Transverse colon (tissue), 4 donors: ENCODE data around the gene KIF16B. TPM values are rescaled to one million over a fixed set of nuclear protein-coding genes. Genes with fewer than 3 reads are reported as not detected.

Experiments used
- DNase-seq: peaks from one replicate; pipeline ENCODE4 v3.0.0-alpha.2; 2019
- H3K27ac ChIP-seq, 4 donors: fragments of 200-600 bp; sonication (generic); 2 replicates each; pipeline ENCODE4 v1.5.1; 2016 to 2018; ENCODE audit warnings: inconsistent platforms in 4 of 4
- H3K27me3 ChIP-seq: fragments of 200-600 bp; sonication (generic); 2 replicates; pipeline ENCODE4 v1.5.1; 2017; ENCODE audit warnings: inconsistent platforms
- H3K36me3 ChIP-seq, 4 donors: fragments of 200-600 bp; sonication (generic); 2 replicates each; pipeline ENCODE4 v1.5.1; 2017 to 2019; ENCODE audit warnings: inconsistent platforms in 4 of 4
- H3K4me1 ChIP-seq, 4 donors: fragments of 200-600 bp; sonication (generic); 2 replicates each; pipeline ENCODE4 v1.5.1; 2017 to 2020; ENCODE audit warnings: inconsistent platforms in 4 of 4
- H3K4me3 ChIP-seq, 4 donors: fragments of 200-600 bp; sonication (generic); 1 replicate in 1 of 4; 2 replicates in 3 of 4; pipeline versions ENCODE4 v1.5.1 to v1.6.1; 2017 to 2019; ENCODE audit warnings: inconsistent platforms in 4 of 4
- H3K9me3 ChIP-seq, 2 donors: fragments of 200-600 bp; sonication (generic); 2 replicates each; pipeline ENCODE4 v1.5.1; 2017 to 2019; ENCODE audit warnings: inconsistent platforms in 2 of 2
- EP300 ChIP-seq: sonication (generic); formaldehyde crosslinking; IDR thresholded peaks from one replicate; pipeline ENCODE4 v1.6.1; 2017; ENCODE audit warnings: antibody characterized with exemption, low read depth
- POLR2A ChIP-seq: fragments of 450-650 bp; IDR thresholded peaks from one replicate; pipeline ENCODE4 v1.6.1; 2016; ENCODE audit warnings: antibody characterized with exemption, mild to moderate bottlenecking, moderate library complexity
- POLR2AphosphoS5 ChIP-seq, 3 donors: sonication (generic); formaldehyde crosslinking; IDR thresholded peaks; one replicate each; pipeline ENCODE4 v1.6.1; 2016; ENCODE audit warnings: antibody characterized with exemption in 3 of 3
- WGBS, 2 donors: methylation state at CpG; one replicate each; pipeline ENCODE4 v1.1.5; 2018; ENCODE audit warnings: low coverage in 1 of 2; 5-methylcytosine and 5-hydroxymethylcytosine counted together
- in situ Hi-C, 4 donors: fragments of 200-750 bp; cut with MboI; loops; one replicate each; pipeline versions ENCODE4 v1.15.0 to v1.15.1; 2017; ENCODE audit warnings: low sequenced_read_pairs in 3 of 4, low pct_ligation_motif_present in 1 of 4, low pct_unique_long_range_greater_than_20kb in 1 of 4
- intact Hi-C: fragments of 100-400 bp; cut with DNase I; formaldehyde crosslinking; loops from one replicate; pipeline ENCODE4 v1.15.1; 2023; ENCODE audit warnings: low total_unique reads
- total RNA-seq, 4 donors: library from RNA; depleted of rRNA; stranded (reverse); fragments of >200 nt; gene quantifications; one replicate each; pipeline ENCODE4 v1.1.0, GENCODE V29; 2016
- TF ChIP-seq, protein P1 (sequence below), 5 experiments: fragments of 200-600 bp in 3 of 5; fragments of 450-650 bp in 2 of 5; sonication (generic) in 3 of 5; IDR thresholded peaks; 1 replicate in 2 of 5; 2 replicates in 3 of 5; pipeline ENCODE4 v1.5.1; 2016 to 2017; ENCODE audit warnings: antibody characterized with exemption in 5 of 5, inconsistent platforms in 3 of 5, mild to moderate bottlenecking in 2 of 5, moderate library complexity in 1 of 5

Gene KIF16B
- total RNA-seq, 4 donors from 2014 or later, result 82.7 to 154 (median 90.1) TPM

GRCh38 chr20:16272780-16273360, 300.4 kb downstream of the KIF16B start:
- DNase-seq, result no peak
- WGBS, 2 donors, result 81 to 94% methylated on average over 8 to 20 of the region's 20 CpGs
- Histone ChIP-seq H3K27ac (no peak overlapping the region), H3K9me3 (no peaks in the 10 kb centered on the region), H3K4me1 (no peaks in the 10 kb centered on the region), H3K27me3 (no peaks in the 10 kb centered on the region), H3K36me3 (peaks cover 0 to 6% (median 2%) of the 10 kb centered on the region in 4 donors), H3K4me3 (no peak overlapping the region)
- in situ Hi-C loops (no loop called here), intact Hi-C loops (no loop called here)
- TF ChIP-seq, protein P1, sequence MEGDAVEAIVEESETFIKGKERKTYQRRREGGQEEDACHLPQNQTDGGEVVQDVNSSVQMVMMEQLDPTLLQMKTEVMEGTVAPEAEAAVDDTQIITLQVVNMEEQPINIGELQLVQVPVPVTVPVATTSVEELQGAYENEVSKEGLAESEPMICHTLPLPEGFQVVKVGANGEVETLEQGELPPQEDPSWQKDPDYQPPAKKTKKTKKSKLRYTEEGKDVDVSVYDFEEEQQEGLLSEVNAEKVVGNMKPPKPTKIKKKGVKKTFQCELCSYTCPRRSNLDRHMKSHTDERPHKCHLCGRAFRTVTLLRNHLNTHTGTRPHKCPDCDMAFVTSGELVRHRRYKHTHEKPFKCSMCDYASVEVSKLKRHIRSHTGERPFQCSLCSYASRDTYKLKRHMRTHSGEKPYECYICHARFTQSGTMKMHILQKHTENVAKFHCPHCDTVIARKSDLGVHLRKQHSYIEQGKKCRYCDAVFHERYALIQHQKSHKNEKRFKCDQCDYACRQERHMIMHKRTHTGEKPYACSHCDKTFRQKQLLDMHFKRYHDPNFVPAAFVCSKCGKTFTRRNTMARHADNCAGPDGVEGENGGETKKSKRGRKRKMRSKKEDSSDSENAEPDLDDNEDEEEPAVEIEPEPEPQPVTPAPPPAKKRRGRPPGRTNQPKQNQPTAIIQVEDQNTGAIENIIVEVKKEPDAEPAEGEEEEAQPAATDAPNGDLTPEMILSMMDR (IDR thresholded peaks at IDR 0.05), result no peak
- no peak for TF ChIP-seq EP300
- no peak for TF ChIP-seq POLR2AphosphoS5 (IDR thresholded peaks at IDR 0.05)
- no peak for TF ChIP-seq POLR2A

GRCh38 chr20:16271450-16271849, 301.8 kb downstream of the KIF16B start:
- in situ Hi-C loops (no loop called here), intact Hi-C loops (no loop called here)
- no peaks in the 10 kb centered on the region for H3K9me3 ChIP-seq
- peaks cover 0 to 6% (median 2%) of the 10 kb centered on the region in 4 donors for H3K36me3 ChIP-seq
- no peaks in the 10 kb centered on the region for H3K27me3 ChIP-seq
- no peak overlapping the region for H3K27ac ChIP-seq
- no peak for DNase-seq
- TF ChIP-seq POLR2A, result no peak
- TF ChIP-seq, protein P1 (IDR thresholded peaks at IDR 0.05), result no peak
- no peak for TF ChIP-seq POLR2AphosphoS5 (IDR thresholded peaks at IDR 0.05)
- no peak for TF ChIP-seq EP300
- no peaks in the 10 kb centered on the region for H3K4me1 ChIP-seq
- no peak overlapping the region for H3K4me3 ChIP-seq
- 89% methylated on average over 1 of the region's 1 CpG for WGBS, 2 donors

- 78 to 90% methylated on average over 3 to 4 of the region's 4 CpGs for WGBS, 2 donors
- H3K27ac ChIP-seq, result no peak overlapping the region
- TF ChIP-seq POLR2AphosphoS5 (IDR thresholded peaks at IDR 0.05), result no peak
- TF ChIP-seq POLR2A, result no peak
- TF ChIP-seq, protein P1 (IDR thresholded peaks at IDR 0.05), result no peak
- no peak for TF ChIP-seq EP300
- intact Hi-C loops (no loop called here), in situ Hi-C loops (no loop called here)
- H3K36me3 ChIP-seq, result peaks cover 0 to 6% (median 2%) of the 10 kb centered on the region in 4 donors
- no peaks in the 10 kb centered on the region for H3K4me1 ChIP-seq
- no peak overlapping the region for H3K4me3 ChIP-seq
- H3K9me3 ChIP-seq, result no peaks in the 10 kb centered on the region
- H3K27me3 ChIP-seq, result no peaks in the 10 kb centered on the region
- no peak for DNase-seq
Measured at GRCh38 chr20:16270989-16271388, 302.3 kb downstream of the KIF16B start.

DNA sequence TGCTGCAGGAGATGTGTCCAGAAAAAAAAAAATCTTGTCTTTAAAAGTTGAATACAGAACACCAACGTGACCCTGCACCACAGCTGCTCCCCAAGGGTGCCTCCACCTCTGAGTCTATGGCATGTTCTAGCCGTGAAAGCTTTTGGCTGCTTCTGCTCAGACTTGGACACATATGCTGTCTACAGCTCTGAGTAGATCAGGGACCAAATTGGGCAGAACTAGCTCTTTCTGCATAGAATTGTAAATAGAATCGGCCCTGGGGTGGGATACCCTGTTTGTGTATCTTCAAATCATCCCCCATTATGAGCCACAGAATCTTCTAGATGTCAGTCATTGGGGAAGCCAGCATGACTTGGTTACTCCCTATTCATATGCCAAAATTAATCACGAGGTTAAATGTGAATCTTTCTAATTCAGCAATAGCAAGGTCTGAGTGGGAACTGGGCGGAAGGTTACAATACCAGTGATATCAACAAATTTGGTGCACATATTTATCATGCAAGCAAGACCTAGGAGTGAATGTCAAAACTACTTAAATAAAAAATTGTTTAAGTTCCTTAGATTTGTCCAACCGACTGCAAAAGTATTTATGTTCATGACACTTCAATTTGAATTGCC, 302.8 kb downstream of the KIF16B start:
- no peak overlapping the region for H3K4me3 ChIP-seq
- peaks cover 0 to 6% (median 2%) of the 10 kb centered on the region in 4 donors for H3K36me3 ChIP-seq
- H3K9me3 ChIP-seq, result no peaks in the 10 kb centered on the region
- in situ Hi-C loops (no loop called here), intact Hi-C loops (no loop called here)
- no peak for TF ChIP-seq POLR2A
- no peak for TF ChIP-seq POLR2AphosphoS5 (IDR thresholded peaks at IDR 0.05)
- TF ChIP-seq, protein P1 (IDR thresholded peaks at IDR 0.05), result no peak
- TF ChIP-seq EP300, result no peak
- no peaks in the 10 kb centered on the region for H3K27me3 ChIP-seq
- no peak overlapping the region for H3K27ac ChIP-seq
- no peak for DNase-seq
- no peaks in the 10 kb centered on the region for H3K4me1 ChIP-seq
- 83 to 90% methylated on average over 4 to 6 of the region's 6 CpGs for WGBS, 2 donors
